Keratinocyte (primary cell): ENCODE data around the gene CDT1. TPM values are rescaled to one million over a fixed set of nuclear protein-coding genes. Genes with fewer than 3 reads are reported as not detected.

Source experiments
- DNase-seq: peaks from one replicate; pipeline ENCODE4 v3.0.0-alpha.2; 2011; ENCODE audit warnings: low read depth, missing footprints, low spot score
- FAIRE-seq: peaks from 2 replicates; lab custom pipeline; 2011; peaks lifted over from hg19 to GRCh38; lab: Jason Lieb, UNC
- H2AFZ ChIP-seq: 2 replicates; pipeline ENCODE4 v1.6.0; 2012; ENCODE audit warnings: low read length, control low read depth, inconsistent platforms; ENCODE audit not compliant: control insufficient read depth
- H3K27ac ChIP-seq: 2 replicates; pipeline ENCODE4 v1.5.1; 2011; ENCODE audit warnings: low read length; ENCODE audit not compliant: control insufficient read depth, insufficient read depth
- H3K27me3 ChIP-seq: 3 replicates; pipeline ENCODE4 v1.6.0; 2011; ENCODE audit warnings: low read length; ENCODE audit not compliant: control insufficient read depth, insufficient read depth; ENCODE audit errors: extremely low read depth
- H3K36me3 ChIP-seq, 2 experiments: 2 replicates in 1 of 2; 3 replicates in 1 of 2; pipeline ENCODE4 v1.5.1; 2011; ENCODE audit warnings: low read length in 2 of 2, mild to moderate bottlenecking in 1 of 2; ENCODE audit not compliant: control insufficient read depth in 2 of 2, insufficient read depth in 2 of 2; ENCODE audit errors: extremely low read depth in 1 of 2
- H3K4me1 ChIP-seq: 3 replicates; pipeline ENCODE4 v1.5.1; 2011; ENCODE audit warnings: low read length; ENCODE audit not compliant: control insufficient read depth, insufficient read depth; ENCODE audit errors: extremely low read depth
- H3K4me2 ChIP-seq: 3 replicates; pipeline ENCODE4 v1.6.0; 2011; ENCODE audit warnings: low read depth, low read length; ENCODE audit not compliant: control insufficient read depth, insufficient read depth; ENCODE audit errors: extremely low read depth
- H3K4me3 ChIP-seq, 3 experiments: fragments of 200-600 bp in 1 of 3; sonication (generic) in 1 of 3; 2 replicates in 2 of 3; 3 replicates in 1 of 3; pipeline ENCODE4 v1.5.1; 2011 to 2016; ENCODE audit warnings: low read length in 3 of 3, mild to moderate bottlenecking in 3 of 3, control low read depth in 2 of 3, inconsistent platforms in 1 of 3, low read depth in 1 of 3, mixed read lengths in 1 of 3, mixed run types in 1 of 3, moderate library complexity in 1 of 3; ENCODE audit not compliant: control insufficient read depth in 2 of 3, insufficient read depth in 2 of 3; ENCODE audit errors: extremely low read depth in 1 of 3
- H3K79me2 ChIP-seq: 2 replicates; pipeline ENCODE4 v1.6.0; 2012; ENCODE audit warnings: low read length; ENCODE audit not compliant: control insufficient read depth, insufficient read depth
- H3K9ac ChIP-seq: 3 replicates; pipeline ENCODE4 v1.6.0; 2011; ENCODE audit warnings: low read length; ENCODE audit not compliant: control insufficient read depth, insufficient read depth; ENCODE audit errors: extremely low read depth
- H3K9me1 ChIP-seq: 3 replicates; pipeline ENCODE4 v1.6.0; 2011; ENCODE audit warnings: low read length; ENCODE audit not compliant: control insufficient read depth, insufficient read depth; ENCODE audit errors: extremely low read depth
- H3K9me3 ChIP-seq: 2 replicates; pipeline ENCODE4 v1.5.1; 2012; ENCODE audit warnings: low read depth, low read length; ENCODE audit not compliant: control insufficient read depth
- H4K20me1 ChIP-seq: 3 replicates; pipeline ENCODE4 v1.6.0; 2011; ENCODE audit warnings: low read length; ENCODE audit not compliant: control insufficient read depth, insufficient read depth; ENCODE audit errors: extremely low read depth
- EZH2 ChIP-seq: IDR thresholded peaks from one replicate; pipeline ENCODE4 v1.6.1; 2012; ENCODE audit warnings: inconsistent platforms, mild to moderate bottlenecking, low read length, moderate library complexity
- dilution Hi-C: fragments of 300-500 bp; cut with MboI; formaldehyde crosslinking; loops from one replicate; pipeline ENCODE4 v1.7.0; 2020; ENCODE audit warnings: low sequenced_read_pairs; ENCODE audit not compliant: extremely low pct_ligation_motif_present
- polyA plus RNA-seq, 5 experiments: library from polyadenylated mRNA; depleted of rRNA in 3 of 5; stranded (reverse) in 3 of 5; stranded (forward) in 1 of 5; unstranded in 1 of 5; fragments of >200 nt; gene quantifications; 1 replicate in 1 of 5; 2 replicates in 3 of 5; 3 replicates in 1 of 5; pipeline versions ENCODE4 v1.2.1 to v1.2.3, GENCODE V29; 2011 to 2012; ENCODE audit warnings: missing spikeins in 2 of 5, low read depth in 1 of 5, low replicate concordance in 1 of 5
- TF ChIP-seq, protein P1 (sequence below), 3 experiments: IDR thresholded peaks in 1 of 3; conservative IDR thresholded peaks in 1 of 3; optimal IDR thresholded peaks in 1 of 3; 2 replicates in 2 of 3; 3 replicates in 1 of 3; pipeline versions ENCODE3 to v1.5.1; 2011; ENCODE audit warnings: low read length in 3 of 3, mild to moderate bottlenecking in 3 of 3, moderate library complexity in 2 of 3, control low read depth in 1 of 3, inconsistent platforms in 1 of 3; ENCODE audit not compliant: insufficient read depth in 2 of 3; ENCODE audit errors: extremely low read depth in 1 of 3

Gene CDT1
- polyA plus RNA-seq, 1 donor (not counting 4 experiments of a cell fraction or from before 2014, with no cell fraction given), result 2.0 TPM

DNA sequence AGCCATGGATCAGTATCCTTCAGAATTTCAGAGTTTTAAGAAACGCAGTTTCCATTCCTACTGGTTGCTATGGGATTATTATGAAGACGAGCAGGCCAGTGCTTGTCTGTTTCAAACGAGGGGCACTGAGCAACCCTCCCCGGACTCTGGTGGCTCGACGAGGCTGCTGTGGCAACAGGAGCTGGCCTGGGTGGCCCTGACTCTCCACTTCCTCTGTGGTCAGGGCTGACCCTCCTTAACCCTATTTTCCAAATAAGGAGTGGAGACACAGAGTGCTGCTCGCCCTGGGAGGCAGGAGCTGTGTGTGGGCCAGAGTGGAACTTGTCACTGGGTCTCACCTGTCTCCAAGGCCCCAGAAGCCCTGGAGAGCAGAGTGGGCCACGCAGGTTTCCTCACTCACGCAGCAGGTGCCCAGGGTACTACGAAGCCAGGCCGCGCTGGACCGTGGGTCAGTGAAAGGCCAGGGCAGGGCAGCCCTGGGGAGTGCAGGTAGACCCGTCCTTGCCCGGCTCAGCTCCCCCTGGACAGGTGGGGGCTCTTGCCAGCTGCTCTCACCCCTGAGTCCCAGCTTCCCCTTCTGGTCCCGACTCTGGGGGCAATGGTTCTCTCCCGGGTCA lies 49.8 kb downstream of the CDT1 start:
- no peak overlapping the region for H3K4me3 ChIP-seq
- no peak overlapping the region for H3K9ac ChIP-seq

GRCh38 chr16:88854306-88855111 lies 50.9 kb downstream of the CDT1 start:
- no peak for DNase-seq

More for the DNA sequence above, 49.8 kb downstream of the CDT1 start:
- H3K79me2 ChIP-seq, result peaks cover 5% of the 10 kb centered on the region
- TF ChIP-seq, protein P1, sequence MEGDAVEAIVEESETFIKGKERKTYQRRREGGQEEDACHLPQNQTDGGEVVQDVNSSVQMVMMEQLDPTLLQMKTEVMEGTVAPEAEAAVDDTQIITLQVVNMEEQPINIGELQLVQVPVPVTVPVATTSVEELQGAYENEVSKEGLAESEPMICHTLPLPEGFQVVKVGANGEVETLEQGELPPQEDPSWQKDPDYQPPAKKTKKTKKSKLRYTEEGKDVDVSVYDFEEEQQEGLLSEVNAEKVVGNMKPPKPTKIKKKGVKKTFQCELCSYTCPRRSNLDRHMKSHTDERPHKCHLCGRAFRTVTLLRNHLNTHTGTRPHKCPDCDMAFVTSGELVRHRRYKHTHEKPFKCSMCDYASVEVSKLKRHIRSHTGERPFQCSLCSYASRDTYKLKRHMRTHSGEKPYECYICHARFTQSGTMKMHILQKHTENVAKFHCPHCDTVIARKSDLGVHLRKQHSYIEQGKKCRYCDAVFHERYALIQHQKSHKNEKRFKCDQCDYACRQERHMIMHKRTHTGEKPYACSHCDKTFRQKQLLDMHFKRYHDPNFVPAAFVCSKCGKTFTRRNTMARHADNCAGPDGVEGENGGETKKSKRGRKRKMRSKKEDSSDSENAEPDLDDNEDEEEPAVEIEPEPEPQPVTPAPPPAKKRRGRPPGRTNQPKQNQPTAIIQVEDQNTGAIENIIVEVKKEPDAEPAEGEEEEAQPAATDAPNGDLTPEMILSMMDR (optimal IDR thresholded peaks at IDR 0.05 in 1 of 3, IDR thresholded peaks at IDR 0.05 in 1 of 3, conservative IDR thresholded peaks at IDR 0.05 in 1 of 3; ENCODE audit: extremely low read depth in 1 of 3, insufficient read depth in 2 of 3, low read length in 3 of 3), result no peak
- TF ChIP-seq EZH2, result no peak
- H3K27me3 ChIP-seq, result no peaks in the 10 kb centered on the region
- H2AFZ ChIP-seq, result no peak overlapping the region
- no peak overlapping the region for H3K4me2 ChIP-seq
- peaks cover 5% of the 10 kb centered on the region for H3K4me1 ChIP-seq
- no peak overlapping the region for H3K27ac ChIP-seq
- no peaks in the 10 kb centered on the region for H3K9me1 ChIP-seq
- H3K9me3 ChIP-seq, result no peaks in the 10 kb centered on the region
- dilution Hi-C loops, result no loop called here
- DNase-seq (no peak), FAIRE-seq (no peak)
- H3K36me3 ChIP-seq, result peaks cover 4 to 6% of the 10 kb centered on the region in 2 experiments
- no peaks in the 10 kb centered on the region for H4K20me1 ChIP-seq

More at GRCh38 chr16:88854306-88855111, 50.9 kb downstream of the CDT1 start:
- no peaks in the 10 kb centered on the region for H3K27me3 ChIP-seq
- TF ChIP-seq, protein P1 (optimal IDR thresholded peaks at IDR 0.05 in 1 of 3, IDR thresholded peaks at IDR 0.05 in 1 of 3, conservative IDR thresholded peaks at IDR 0.05 in 1 of 3; ENCODE audit: extremely low read depth in 1 of 3, insufficient read depth in 2 of 3, low read length in 3 of 3), result no peak
- TF ChIP-seq EZH2, result no peak
- H3K27ac ChIP-seq, result no peak overlapping the region
- no peak overlapping the region for H3K9ac ChIP-seq
- H3K79me2 ChIP-seq, result peaks cover 5% of the 10 kb centered on the region
- dilution Hi-C loops, result no loop called here
- H3K36me3 ChIP-seq, result peaks cover 6% of the 10 kb centered on the region in 2 experiments
- no peaks in the 10 kb centered on the region for H3K9me3 ChIP-seq
- H4K20me1 ChIP-seq, result no peaks in the 10 kb centered on the region
- no peak overlapping the region for H3K4me3 ChIP-seq
- FAIRE-seq, result no peak
- no peak overlapping the region for H3K4me2 ChIP-seq
- H2AFZ ChIP-seq, result no peak overlapping the region
- H3K4me1 ChIP-seq, result peaks cover 5% of the 10 kb centered on the region
- H3K9me1 ChIP-seq, result no peaks in the 10 kb centered on the region
